ENCODE results near the gene EGFL7.

The EGFL7 gene

GRCh38 chr9:136646827-136647711 is 15.6 kb upstream of the EGFL7 start:
- no peak overlapping the region for H3K4me3 ChIP-seq (ENCODE audit: low read depth, low read length)

GRCh38 chr9:136648751-136649150 is 14.0 kb upstream of the EGFL7 start:
- no peak for TF ChIP-seq CTCF (IDR thresholded peaks at IDR 0.05; ENCODE audit: low read depth, low read length, missing control alignments)
- no peak overlapping the region for H3K4me3 ChIP-seq (ENCODE audit: low read depth, low read length)
- DNase-seq (ENCODE audit: low read depth) = no peak

More at GRCh38 chr9:136646827-136647711, 15.6 kb upstream of the EGFL7 start:
- DNase-seq (ENCODE audit: low read depth) = no peak
- TF ChIP-seq CTCF (IDR thresholded peaks at IDR 0.05; ENCODE audit: low read depth, low read length, missing control alignments) = no peak

GRCh38 chr9:136650021-136650420 is 12.7 kb upstream of the EGFL7 start:
- no peak for DNase-seq (ENCODE audit: low read depth)
- H3K4me3 ChIP-seq (ENCODE audit: low read depth, low read length) = no peak overlapping the region
- TF ChIP-seq CTCF (IDR thresholded peaks at IDR 0.05; ENCODE audit: low read depth, low read length, missing control alignments) = no peak

GRCh38 chr9:136650648-136651047 is 12.1 kb upstream of the EGFL7 start:
- DNase-seq (ENCODE audit: low read depth) = no peak
- no peak overlapping the region for H3K4me3 ChIP-seq (ENCODE audit: low read depth, low read length)
- TF ChIP-seq CTCF (IDR thresholded peaks at IDR 0.05; ENCODE audit: low read depth, low read length, missing control alignments) = no peak

- TF ChIP-seq CTCF (IDR thresholded peaks at IDR 0.05; ENCODE audit: low read depth, low read length, missing control alignments) = no peak
- H3K4me3 ChIP-seq (ENCODE audit: low read depth, low read length) = no peak overlapping the region
- no peak for DNase-seq (ENCODE audit: low read depth)
Observed at GRCh38 chr9:136651860-136652259, 10.9 kb upstream of the EGFL7 start.

GRCh38 chr9:136653323-136654079 is 9.2 kb upstream of the EGFL7 start:
- DNase-seq (ENCODE audit: low read depth) = no peak
- no peak for TF ChIP-seq CTCF (IDR thresholded peaks at IDR 0.05; ENCODE audit: low read depth, low read length, missing control alignments)
- H3K4me3 ChIP-seq (ENCODE audit: low read depth, low read length) = no peak overlapping the region

Data from GM12864 (cell line).